C4-2B (cell line): ENCODE results near the gene KLRK1.

Source experiments
- CTCF ChIP-seq: fragments of 450-650 bp; conservative IDR thresholded peaks from 2 replicates; pipeline ENCODE4 v1.5.1; 2017; ENCODE audit warnings: mild to moderate bottlenecking
- ZFX ChIP-seq: fragments of 450-650 bp; IDR thresholded peaks from 2 replicates; pipeline ENCODE4 v1.6.1; 2017

- TF ChIP-seq CTCF (no peak), ZFX (no peak)
Observed at GRCh38 chr12:10405294-10405693, 15.5 kb upstream of the KLRK1 start.
